ENCODE data around the gene LMX1A.

GRCh38 chr1:165403835-165404482 lies 47.4 kb upstream of the LMX1A start:
- TF ChIP-seq CTCF (IDR thresholded peaks at IDR 0.05) (peak; percentile 77), POLR2AphosphoS5 (IDR thresholded peaks at IDR 0.05; ENCODE audit: low read depth, low read length) (no peak), TCF7L2 (IDR thresholded peaks at IDR 0.05; ENCODE audit: low read depth, low read length) (no peak), SIN3A (IDR thresholded peaks at IDR 0.05; ENCODE audit: borderline replicate concordance, insufficient read depth, low read depth, low read length) (no peak)
- TF ChIP-seq, protein P1, sequence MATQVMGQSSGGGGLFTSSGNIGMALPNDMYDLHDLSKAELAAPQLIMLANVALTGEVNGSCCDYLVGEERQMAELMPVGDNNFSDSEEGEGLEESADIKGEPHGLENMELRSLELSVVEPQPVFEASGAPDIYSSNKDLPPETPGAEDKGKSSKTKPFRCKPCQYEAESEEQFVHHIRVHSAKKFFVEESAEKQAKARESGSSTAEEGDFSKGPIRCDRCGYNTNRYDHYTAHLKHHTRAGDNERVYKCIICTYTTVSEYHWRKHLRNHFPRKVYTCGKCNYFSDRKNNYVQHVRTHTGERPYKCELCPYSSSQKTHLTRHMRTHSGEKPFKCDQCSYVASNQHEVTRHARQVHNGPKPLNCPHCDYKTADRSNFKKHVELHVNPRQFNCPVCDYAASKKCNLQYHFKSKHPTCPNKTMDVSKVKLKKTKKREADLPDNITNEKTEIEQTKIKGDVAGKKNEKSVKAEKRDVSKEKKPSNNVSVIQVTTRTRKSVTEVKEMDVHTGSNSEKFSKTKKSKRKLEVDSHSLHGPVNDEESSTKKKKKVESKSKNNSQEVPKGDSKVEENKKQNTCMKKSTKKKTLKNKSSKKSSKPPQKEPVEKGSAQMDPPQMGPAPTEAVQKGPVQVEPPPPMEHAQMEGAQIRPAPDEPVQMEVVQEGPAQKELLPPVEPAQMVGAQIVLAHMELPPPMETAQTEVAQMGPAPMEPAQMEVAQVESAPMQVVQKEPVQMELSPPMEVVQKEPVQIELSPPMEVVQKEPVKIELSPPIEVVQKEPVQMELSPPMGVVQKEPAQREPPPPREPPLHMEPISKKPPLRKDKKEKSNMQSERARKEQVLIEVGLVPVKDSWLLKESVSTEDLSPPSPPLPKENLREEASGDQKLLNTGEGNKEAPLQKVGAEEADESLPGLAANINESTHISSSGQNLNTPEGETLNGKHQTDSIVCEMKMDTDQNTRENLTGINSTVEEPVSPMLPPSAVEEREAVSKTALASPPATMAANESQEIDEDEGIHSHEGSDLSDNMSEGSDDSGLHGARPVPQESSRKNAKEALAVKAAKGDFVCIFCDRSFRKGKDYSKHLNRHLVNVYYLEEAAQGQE (IDR thresholded peaks at IDR 0.05; ENCODE audit: insufficient read depth in 1 of 2, low read depth in 2 of 2, low read length in 1 of 2), result no peak

All from Panc1 (cell line).